ENCODE results near the gene NPAS2.

DNA sequence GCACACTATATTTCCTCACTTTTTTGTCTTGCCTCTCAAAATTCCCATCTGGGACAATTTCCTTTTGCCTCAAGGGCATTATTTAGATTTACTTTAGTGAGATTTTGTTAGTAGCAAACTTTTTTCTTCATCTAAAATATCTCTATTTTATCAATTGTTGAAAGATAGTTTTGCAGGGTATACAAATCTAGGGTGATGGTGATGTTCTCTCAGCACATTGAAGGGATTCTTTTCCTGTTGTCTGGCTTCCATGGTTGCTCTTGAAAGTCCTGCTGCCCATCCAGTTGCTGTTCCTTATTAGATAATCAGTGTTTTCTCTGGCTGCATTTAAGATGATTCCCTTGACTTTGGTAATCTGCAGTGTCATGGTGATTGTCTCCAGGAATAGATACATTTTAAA is 48.1 kb downstream of the NPAS2 start:
- TF ChIP-seq, protein P1, sequence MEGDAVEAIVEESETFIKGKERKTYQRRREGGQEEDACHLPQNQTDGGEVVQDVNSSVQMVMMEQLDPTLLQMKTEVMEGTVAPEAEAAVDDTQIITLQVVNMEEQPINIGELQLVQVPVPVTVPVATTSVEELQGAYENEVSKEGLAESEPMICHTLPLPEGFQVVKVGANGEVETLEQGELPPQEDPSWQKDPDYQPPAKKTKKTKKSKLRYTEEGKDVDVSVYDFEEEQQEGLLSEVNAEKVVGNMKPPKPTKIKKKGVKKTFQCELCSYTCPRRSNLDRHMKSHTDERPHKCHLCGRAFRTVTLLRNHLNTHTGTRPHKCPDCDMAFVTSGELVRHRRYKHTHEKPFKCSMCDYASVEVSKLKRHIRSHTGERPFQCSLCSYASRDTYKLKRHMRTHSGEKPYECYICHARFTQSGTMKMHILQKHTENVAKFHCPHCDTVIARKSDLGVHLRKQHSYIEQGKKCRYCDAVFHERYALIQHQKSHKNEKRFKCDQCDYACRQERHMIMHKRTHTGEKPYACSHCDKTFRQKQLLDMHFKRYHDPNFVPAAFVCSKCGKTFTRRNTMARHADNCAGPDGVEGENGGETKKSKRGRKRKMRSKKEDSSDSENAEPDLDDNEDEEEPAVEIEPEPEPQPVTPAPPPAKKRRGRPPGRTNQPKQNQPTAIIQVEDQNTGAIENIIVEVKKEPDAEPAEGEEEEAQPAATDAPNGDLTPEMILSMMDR (IDR thresholded peaks at IDR 0.05), result no peak
- TF ChIP-seq EP300 (IDR thresholded peaks at IDR 0.05), result no peak

All from gastroesophageal sphincter (tissue), 3 donors.